Measurements from ENCODE around the gene METAP1D. TPM values are rescaled to one million over a fixed set of nuclear protein-coding genes. Genes with fewer than 3 reads are reported as not detected.

The METAP1D gene
- total RNA-seq, 1 experiment from 2014 or later: 8.6 TPM

DNA sequence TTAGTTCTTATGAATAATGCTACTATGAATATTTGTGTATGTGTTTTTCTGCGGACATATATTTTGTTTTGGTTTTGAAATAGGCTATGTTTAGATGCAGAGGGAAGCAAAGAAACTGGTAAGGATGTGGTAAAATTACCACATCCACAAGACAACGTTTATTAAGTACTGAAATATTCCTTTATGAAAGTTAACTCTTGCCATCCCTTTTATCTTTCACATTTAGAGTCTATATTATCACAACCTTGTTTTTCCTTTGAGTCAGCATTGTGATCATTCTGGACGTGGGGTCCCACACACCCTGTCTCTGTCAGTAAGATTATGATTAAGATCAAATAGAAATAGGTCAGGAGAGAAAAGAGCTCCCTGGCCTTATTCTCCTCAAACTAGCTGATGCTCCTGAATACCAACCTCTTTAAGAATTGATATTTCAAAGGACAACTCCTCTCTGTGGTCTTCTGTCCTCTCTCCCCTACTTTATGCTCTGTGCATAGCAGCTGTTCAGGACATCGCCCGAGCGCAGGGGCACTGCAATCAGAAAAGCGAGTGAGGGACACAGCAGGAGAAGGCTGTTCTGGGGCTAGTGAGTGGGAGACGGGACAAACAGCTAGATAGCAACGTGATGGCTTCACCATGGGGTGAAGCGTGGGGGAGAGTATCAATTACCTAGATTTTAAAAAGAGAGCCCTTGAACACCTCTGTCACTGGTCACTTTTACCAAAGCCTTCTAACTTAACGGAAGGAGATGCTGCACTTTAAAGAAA, 12.2 kb downstream of the METAP1D start:
- in situ Hi-C loops (cut with HindIII; ENCODE audit: low pct_unique_long_range_greater_than_20kb, low sequenced_read_pairs) (no loop called here), intact Hi-C loops (cut with micrococcal nuclease; ENCODE audit: unreplicated experiment) (no loop called here)
- BruUV-seq (replicated peaks): no TSS peak
- Histone ChIP-seq H3K9me3 (ENCODE audit: control insufficient read depth, insufficient read depth, low read depth, low read length) (no peaks in the 10 kb centered on the region), H3K27me3 (ENCODE audit: control insufficient read depth, insufficient read depth, low read length) (no peaks in the 10 kb centered on the region), H3K4me1 (ENCODE audit: control insufficient read depth, insufficient read depth, low read length) (no peaks in the 10 kb centered on the region; the same call in 1 of the 2 replicates), H3K4me3 (ENCODE audit: low read depth in 2 of 2, low read length in 2 of 2) (no peak overlapping the region), H3K27ac (ENCODE audit: low read length) (no peak overlapping the region), H3K36me3 (ENCODE audit: control insufficient read depth, insufficient read depth, low read length) (no peaks in the 10 kb centered on the region)
- TF ChIP-seq TCF7L2 (IDR thresholded peaks at IDR 0.05; ENCODE audit: low read depth, low read length) (no peak), CTCF (IDR thresholded peaks at IDR 0.05) (no peak), POLR2AphosphoS5 (IDR thresholded peaks at IDR 0.05; ENCODE audit: low read depth, low read length) (no peak)
- POLR2A ChIA-PET: interaction anchor here (0.8 kb wide), 1 partner anchor 73 kb away, joined by 6 read pairs; no protein-coding TSS in a partner anchor
- DNase-seq (ENCODE audit: low read depth, low spot score): no peak
- CTCF ChIA-PET: no interaction called here
- ATAC-seq: no peak

- Histone ChIP-seq H3K4me3 (ENCODE audit: low read depth in 2 of 2, low read length in 2 of 2) (no peak overlapping the region), H3K27me3 (ENCODE audit: control insufficient read depth, insufficient read depth, low read length) (no peaks in the 10 kb centered on the region), H3K9me3 (ENCODE audit: control insufficient read depth, insufficient read depth, low read depth, low read length) (no peaks in the 10 kb centered on the region), H3K4me1 (ENCODE audit: control insufficient read depth, insufficient read depth, low read length) (no peaks in the 10 kb centered on the region; the same call in 1 of the 2 replicates), H3K27ac (ENCODE audit: low read length) (no peak overlapping the region), H3K36me3 (ENCODE audit: control insufficient read depth, insufficient read depth, low read length) (no peaks in the 10 kb centered on the region)
- DNase-seq (ENCODE audit: low read depth, low spot score): no peak
- in situ Hi-C loops (cut with HindIII; ENCODE audit: low pct_unique_long_range_greater_than_20kb, low sequenced_read_pairs) (no loop called here), intact Hi-C loops (cut with micrococcal nuclease; ENCODE audit: unreplicated experiment) (no loop called here)
- no TSS peak for BruUV-seq (replicated peaks)
- CTCF ChIA-PET: no interaction called here
- no peak for ATAC-seq
- POLR2A ChIA-PET: interaction anchor here (0.6 to 0.8 kb wide), 3 partner anchors 74 to 95 kb away, joined by 6 to 7 read pairs (median 6); no protein-coding TSS in a partner anchor
- TF ChIP-seq POLR2AphosphoS5 (IDR thresholded peaks at IDR 0.05; ENCODE audit: low read depth, low read length): no peak
- TF ChIP-seq TCF7L2 (IDR thresholded peaks at IDR 0.05; ENCODE audit: low read depth, low read length): no peak
- TF ChIP-seq, protein P1, sequence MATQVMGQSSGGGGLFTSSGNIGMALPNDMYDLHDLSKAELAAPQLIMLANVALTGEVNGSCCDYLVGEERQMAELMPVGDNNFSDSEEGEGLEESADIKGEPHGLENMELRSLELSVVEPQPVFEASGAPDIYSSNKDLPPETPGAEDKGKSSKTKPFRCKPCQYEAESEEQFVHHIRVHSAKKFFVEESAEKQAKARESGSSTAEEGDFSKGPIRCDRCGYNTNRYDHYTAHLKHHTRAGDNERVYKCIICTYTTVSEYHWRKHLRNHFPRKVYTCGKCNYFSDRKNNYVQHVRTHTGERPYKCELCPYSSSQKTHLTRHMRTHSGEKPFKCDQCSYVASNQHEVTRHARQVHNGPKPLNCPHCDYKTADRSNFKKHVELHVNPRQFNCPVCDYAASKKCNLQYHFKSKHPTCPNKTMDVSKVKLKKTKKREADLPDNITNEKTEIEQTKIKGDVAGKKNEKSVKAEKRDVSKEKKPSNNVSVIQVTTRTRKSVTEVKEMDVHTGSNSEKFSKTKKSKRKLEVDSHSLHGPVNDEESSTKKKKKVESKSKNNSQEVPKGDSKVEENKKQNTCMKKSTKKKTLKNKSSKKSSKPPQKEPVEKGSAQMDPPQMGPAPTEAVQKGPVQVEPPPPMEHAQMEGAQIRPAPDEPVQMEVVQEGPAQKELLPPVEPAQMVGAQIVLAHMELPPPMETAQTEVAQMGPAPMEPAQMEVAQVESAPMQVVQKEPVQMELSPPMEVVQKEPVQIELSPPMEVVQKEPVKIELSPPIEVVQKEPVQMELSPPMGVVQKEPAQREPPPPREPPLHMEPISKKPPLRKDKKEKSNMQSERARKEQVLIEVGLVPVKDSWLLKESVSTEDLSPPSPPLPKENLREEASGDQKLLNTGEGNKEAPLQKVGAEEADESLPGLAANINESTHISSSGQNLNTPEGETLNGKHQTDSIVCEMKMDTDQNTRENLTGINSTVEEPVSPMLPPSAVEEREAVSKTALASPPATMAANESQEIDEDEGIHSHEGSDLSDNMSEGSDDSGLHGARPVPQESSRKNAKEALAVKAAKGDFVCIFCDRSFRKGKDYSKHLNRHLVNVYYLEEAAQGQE (IDR thresholded peaks at IDR 0.05; ENCODE audit: insufficient read depth in 1 of 2, low read depth in 2 of 2, low read length in 1 of 2): no peak
- no peak for TF ChIP-seq CTCF (IDR thresholded peaks at IDR 0.05)
- TF ChIP-seq SIN3A (IDR thresholded peaks at IDR 0.05; ENCODE audit: borderline replicate concordance, insufficient read depth, low read depth, low read length): no peak
Measured at GRCh38 chr2:172012677-172013391, 13.1 kb downstream of the METAP1D start.

Measured in Panc1 (cell line).